ENCODE data around the gene AQP1. TPM values are rescaled to one million over a fixed set of nuclear protein-coding genes. Genes with fewer than 3 reads are reported as not detected.

AQP1 gene
- total and polyA plus RNA-seq, 2 of the 8 experiments (the other 6 are each of a cell fraction or from before 2014, with no cell fraction given) = 0.18 to 0.19 TPM

DNA sequence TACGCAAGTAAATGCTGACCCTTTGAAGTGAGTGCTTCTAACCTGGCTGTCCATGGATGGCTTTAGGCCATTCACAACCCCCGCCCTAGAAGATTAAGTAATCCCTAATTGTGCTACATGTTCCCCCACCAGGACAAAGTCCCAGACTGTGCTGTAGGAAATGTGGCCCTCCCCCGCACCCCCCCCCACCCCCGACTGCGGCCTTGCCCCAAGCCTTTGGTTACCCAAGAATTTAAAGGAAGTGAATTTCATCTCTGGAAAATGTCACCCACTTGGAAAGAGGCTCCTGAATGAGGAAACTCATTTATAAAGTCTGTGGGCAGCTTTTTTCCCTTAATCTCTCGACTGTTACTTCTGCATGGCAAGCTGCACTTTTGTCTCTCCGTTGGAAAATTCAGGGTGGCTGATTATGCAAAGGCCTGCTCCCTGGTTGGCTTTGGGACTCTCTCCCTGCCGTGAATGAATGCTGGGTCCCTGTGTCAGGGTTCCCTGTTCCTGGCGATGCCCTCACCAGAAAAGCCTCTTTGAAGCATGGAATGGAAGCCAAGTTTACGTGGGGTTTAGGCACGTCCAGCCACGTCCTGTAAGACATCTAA is 31.4 kb upstream of the AQP1 start:
- H4K20me1 ChIP-seq (replicated peaks in 1 of 2; ENCODE audit: control insufficient read depth in 1 of 2, insufficient read depth in 2 of 2, low read length in 2 of 2) = no peaks in the 10 kb centered on the region
- no peak overlapping the region for H2BK20ac ChIP-seq (ENCODE audit: low read length)
- DNase-seq (ENCODE audit: low read depth in 1 of 2, low spot score in 2 of 2) (no peak), FAIRE-seq (no peak)
- H2BK12ac ChIP-seq (ENCODE audit: low read depth, low read length) = no peak overlapping the region
- H2BK5ac ChIP-seq (ENCODE audit: low read depth, low read length) = no peak overlapping the region; the same call in 1 of the 2 replicates
- H4K91ac ChIP-seq (replicated peaks; ENCODE audit: insufficient read length, low read length) = no peak overlapping the region
- H3K23me2 ChIP-seq (ENCODE audit: low read depth, low read length) = no peaks in the 10 kb centered on the region
- no peak overlapping the region for H2AFZ ChIP-seq (ENCODE audit: low read length)
- no peaks in the 10 kb centered on the region for H3K27me3 ChIP-seq (replicated peaks in 1 of 4; ENCODE audit: control insufficient read depth in 3 of 4, extremely low read depth in 1 of 4, insufficient read depth in 3 of 4, low read length in 3 of 4)
- no peak overlapping the region for H2BK15ac ChIP-seq (ENCODE audit: low read length)
- peak overlapping the region; percentile 15 for H3K18ac ChIP-seq (ENCODE audit: extremely low read depth, low read length)
- no peaks in the 10 kb centered on the region for H3K36me3 ChIP-seq (ENCODE audit: control insufficient read depth in 2 of 4, insufficient read depth in 4 of 4, low read length in 3 of 4)
- peak overlapping the region; percentile 6 to 33; a peak in 1 of 4 replicates for H3K4me2 ChIP-seq (ENCODE audit: insufficient read depth in 1 of 2, low read depth in 2 of 2, low read length in 2 of 2)
- CTCF ChIA-PET (ENCODE audit: partially characterized antibody) = interaction anchor here (0.8 to 3.8 kb wide), 10 partner anchors 8 to 242 kb away, joined by 3 to 20 read pairs (median 4); no protein-coding TSS in a partner anchor
- H3K27ac ChIP-seq (ENCODE audit: low read depth, low read length) = no peak overlapping the region
- H3K14ac ChIP-seq (ENCODE audit: insufficient read length) = no peak overlapping the region
- POLR2A ChIA-PET (ENCODE audit: partially characterized antibody) = interaction anchor here (0.7 to 0.8 kb wide), 2 partner anchors 25 to 35 kb away, joined by 3 read pairs; no protein-coding TSS in a partner anchor
- 75% methylated on average over 11 of the region's 12 CpGs; no CpG with 5 or more reads in 1 of the 2 experiments for WGBS, 2 experiments (ENCODE audit: extremely low coverage in 1 of 2, insufficient coverage in 1 of 2, insufficient read length in 1 of 2, insufficient replicate concordance in 2 of 2, low coverage in 1 of 2, low lambda C conversion rate in 2 of 2, missing lambda C conversion rate in 1 of 2)
- no peak overlapping the region for H3K9ac ChIP-seq (replicated peaks in 1 of 4; ENCODE audit: extremely low read depth in 1 of 4, low read depth in 3 of 4, low read length in 3 of 4)
- no peak overlapping the region for H3K56ac ChIP-seq (replicated peaks; ENCODE audit: insufficient read length, low read depth, low read length)
- no peak overlapping the region for H4K5ac ChIP-seq (ENCODE audit: insufficient read length, low read depth, low read length)
- H3K79me2 ChIP-seq (ENCODE audit: control insufficient read depth in 1 of 2, insufficient read depth in 2 of 2, low read length in 2 of 2) = no peaks in the 10 kb centered on the region
- H3K79me1 ChIP-seq (ENCODE audit: low read depth, low read length) = no peaks in the 10 kb centered on the region
- no peak overlapping the region for H4K8ac ChIP-seq (ENCODE audit: extremely low read depth, insufficient read depth, low read length)
- no peaks in the 10 kb centered on the region for H3K9me3 ChIP-seq (ENCODE audit: insufficient read depth in 2 of 2, low read depth in 1 of 2, low read length in 1 of 2)
- H3K23ac ChIP-seq (ENCODE audit: insufficient read length) = no peak overlapping the region
- no peak overlapping the region for H2BK120ac ChIP-seq (replicated peaks; ENCODE audit: low read depth, low read length)
- no peak overlapping the region for H3K4me3 ChIP-seq (ENCODE audit: extremely low read depth in 1 of 4, insufficient read depth in 2 of 4, low read depth in 3 of 4, low read length in 4 of 4)
- H2AK5ac ChIP-seq (ENCODE audit: low read depth, low read length) = no peak overlapping the region
- no peak overlapping the region for H3K4ac ChIP-seq (replicated peaks; ENCODE audit: insufficient read length, low read depth, low read length)
- H3K4me1 ChIP-seq (replicated peaks in 1 of 4; ENCODE audit: control insufficient read depth in 3 of 4, insufficient read depth in 4 of 4, low read length in 3 of 4) = peaks cover 0 to 27% (median 12%) of the 10 kb centered on the region in 4 experiments; a peak in 6 of 7 replicates
- TF ChIP-seq TBP (IDR thresholded peaks at IDR 0.05; ENCODE audit: low read depth, low read length) (no peak), RXRA (IDR thresholded peaks at IDR 0.05; ENCODE audit: insufficient read depth, low read depth, low read length) (no peak), BRCA1 (IDR thresholded peaks at IDR 0.05; ENCODE audit: low read depth, low read length) (no peak), SP1 (IDR thresholded peaks at IDR 0.05; ENCODE audit: low read depth, low read length) (no peak), NRF1 (IDR thresholded peaks at IDR 0.05; ENCODE audit: low read depth, low read length) (no peak), CREB1 (IDR thresholded peaks at IDR 0.05) (no peak), GABPA (IDR thresholded peaks at IDR 0.05; ENCODE audit: borderline replicate concordance, insufficient read depth, low read length) (no peak), JUN (IDR thresholded peaks at IDR 0.05; ENCODE audit: low read depth, low read length) (no peak), MAFK (IDR thresholded peaks at IDR 0.05; ENCODE audit: low read depth, low read length) (no peak), SIX5 (IDR thresholded peaks at IDR 0.05; ENCODE audit: low read depth, low read length) (no peak), SAP30 (IDR thresholded peaks at IDR 0.05; ENCODE audit: insufficient read depth, insufficient replicate concordance, low read length) (no peak), SUZ12 (IDR thresholded peaks at IDR 0.05; ENCODE audit: low read length) (no peak), SIN3A (conservative IDR thresholded peaks at IDR 0.05 in 1 of 2, IDR thresholded peaks at IDR 0.05 in 1 of 2; ENCODE audit: low read depth in 1 of 2, low read length in 2 of 2) (no peak), HDAC6 (IDR thresholded peaks at IDR 0.05; ENCODE audit: low read depth, low read length) (no peak)
